IMR-90 (cell line): ENCODE data around the gene DUSP6. TPM values are rescaled to one million over a fixed set of nuclear protein-coding genes. Genes with fewer than 3 reads are reported as not detected.

Source experiments
- ATAC-seq: fragments of 200-7000 bp; cut with Tn5 transposase; 2 replicates; pipeline ENCODE4 v1.9.1; 2020; ENCODE audit warnings: low read depth, mild to moderate bottlenecking, moderate library complexity
- BruUV-seq: library from RNA; stranded (reverse); fragments of 400-500 nt; replicated peaks from 2 replicates; lab custom pipeline; 2021; lab: Mats Ljungman, UMichigan
- CTCF ChIA-PET: fragments of 300-600 bp; formaldehyde crosslinking; extraction: SDS; loops from one replicate; lab custom pipeline; 2021; ENCODE audit warnings: antibody characterized with exemption; lab: Yijun Ruan, JAX
- POLR2A ChIA-PET: fragments of 300-600 bp; sonication (Branson Sonifier 250); formaldehyde crosslinking; loops from one replicate; lab custom pipeline; 2022; ENCODE audit warnings: antibody characterized with exemption; ENCODE audit not compliant: unreplicated experiment; lab: Charles Lee
- DNase-seq: peaks from one replicate; pipeline ENCODE4 v3.0.0; 2013
- H2AFZ ChIP-seq: replicated peaks from 2 replicates; pipeline ENCODE3; 2013; ENCODE audit warnings: low read length, mild to moderate bottlenecking; ENCODE audit not compliant: poor library complexity
- H2AK5ac ChIP-seq: 2 replicates; pipeline ENCODE4 v1.6.1; 2013; ENCODE audit warnings: low read depth, low read length, inconsistent platforms
- H2AK9ac ChIP-seq: replicated peaks from 2 replicates; pipeline ENCODE3; 2013; ENCODE audit warnings: mild to moderate bottlenecking, low read depth, low read length, moderate library complexity; ENCODE audit not compliant: poor library complexity
- H2BK120ac ChIP-seq: 2 replicates; pipeline ENCODE4 v1.6.1; 2013; ENCODE audit warnings: low read depth, low read length, inconsistent platforms
- H2BK15ac ChIP-seq: 3 replicates; pipeline ENCODE4 v1.6.1; 2013; ENCODE audit warnings: low read depth, low read length, inconsistent platforms
- H2BK20ac ChIP-seq: 2 replicates; pipeline ENCODE4 v1.6.1; 2013; ENCODE audit warnings: low read depth, mild to moderate bottlenecking, inconsistent platforms, low read length, moderate library complexity
- H2BK5ac ChIP-seq: 2 replicates; pipeline ENCODE4 v1.6.1; 2013; ENCODE audit warnings: mild to moderate bottlenecking, low read depth, low read length, inconsistent platforms; ENCODE audit not compliant: poor library complexity, severe bottlenecking
- H3K14ac ChIP-seq: replicated peaks from 2 replicates; pipeline ENCODE4 v1.6.1; 2013; ENCODE audit warnings: low read depth, low read length, inconsistent platforms
- H3K18ac ChIP-seq: 2 replicates; pipeline ENCODE4 v1.6.1; 2013; ENCODE audit warnings: low read depth, low read length, control low read depth
- H3K23ac ChIP-seq: 2 replicates; pipeline ENCODE4 v1.6.1; 2013; ENCODE audit warnings: low read depth, low read length, inconsistent platforms
- H3K27ac ChIP-seq: 2 replicates; pipeline ENCODE4 v1.5.1; 2013; ENCODE audit warnings: mild to moderate bottlenecking, control low read depth, low read length; ENCODE audit not compliant: insufficient read depth
- H3K27me3 ChIP-seq: 2 replicates; pipeline ENCODE4 v1.6.1; 2013; ENCODE audit warnings: low read length; ENCODE audit not compliant: control insufficient read depth, insufficient read depth
- H3K36me3 ChIP-seq: 2 replicates; pipeline ENCODE4 v1.6.1; 2013; ENCODE audit warnings: low read length, mixed read lengths; ENCODE audit not compliant: control insufficient read depth, insufficient read depth
- H3K4ac ChIP-seq: 2 replicates; pipeline ENCODE4 v1.6.1; 2013; ENCODE audit warnings: low read depth, low read length, inconsistent platforms
- H3K4me1 ChIP-seq: 2 replicates; pipeline ENCODE4 v1.6.1; 2013; ENCODE audit warnings: low read length, mixed read lengths; ENCODE audit not compliant: control insufficient read depth, insufficient read depth
- H3K4me2 ChIP-seq: 2 replicates; pipeline ENCODE4 v1.6.1; 2013; ENCODE audit warnings: low read depth, mild to moderate bottlenecking, control low read depth, low read length, moderate library complexity
- H3K4me3 ChIP-seq: 2 replicates; pipeline ENCODE4 v1.5.1; 2013; ENCODE audit warnings: low read depth, mild to moderate bottlenecking, control low read depth, low read length, moderate library complexity; ENCODE audit not compliant: insufficient read depth
- H3K56ac ChIP-seq: 2 replicates; pipeline ENCODE4 v1.6.1; 2013; ENCODE audit warnings: low read length, inconsistent platforms; ENCODE audit not compliant: insufficient read depth; ENCODE audit errors: extremely low read depth
- H3K79me1 ChIP-seq, 2 experiments: 2 replicates each; pipeline ENCODE4 v1.6.1; 2013; ENCODE audit warnings: low read length in 2 of 2, inconsistent platforms in 1 of 2, low read depth in 1 of 2
- H3K9ac ChIP-seq: 2 replicates; pipeline ENCODE4 v1.6.1; 2013; ENCODE audit warnings: low read depth, low read length, control low read depth
- H3K9me1 ChIP-seq: 2 replicates; pipeline ENCODE4 v1.6.1; 2013; ENCODE audit warnings: low read length, inconsistent platforms; ENCODE audit not compliant: insufficient read depth
- H3K9me3 ChIP-seq: 2 replicates; pipeline ENCODE4 v1.6.1; 2013; ENCODE audit warnings: low read length; ENCODE audit not compliant: control insufficient read depth, insufficient read depth
- H4K20me1 ChIP-seq: 2 replicates; pipeline ENCODE4 v1.6.1; 2013; ENCODE audit warnings: low read length, inconsistent platforms; ENCODE audit not compliant: insufficient read depth
- H4K5ac ChIP-seq: 2 replicates; pipeline ENCODE4 v1.6.1; 2013; ENCODE audit warnings: mild to moderate bottlenecking, low read depth, low read length, control low read depth
- H4K8ac ChIP-seq, 2 experiments: 2 replicates each; pipeline ENCODE4 v1.6.1; 2013; ENCODE audit warnings: low read depth in 2 of 2, low read length in 2 of 2, control low read depth in 1 of 2, inconsistent platforms in 1 of 2
- H4K91ac ChIP-seq: 2 replicates; pipeline ENCODE4 v1.6.1; 2013; ENCODE audit warnings: low read depth, low read length, inconsistent platforms; ENCODE audit not compliant: insufficient read depth
- BHLHE40 ChIP-seq: fragments of 150-350 bp; IDR thresholded peaks from 2 replicates; pipeline ENCODE4 v1.6.1; 2016; ENCODE audit warnings: mild to moderate bottlenecking, low read depth, low read length
- CEBPB ChIP-seq: IDR thresholded peaks from 2 replicates; pipeline ENCODE4 v1.6.1; 2012; ENCODE audit warnings: low read depth, low read length, improper control_type of control experiment
- CHD1 ChIP-seq: IDR thresholded peaks from 2 replicates; pipeline ENCODE4 v1.6.1; 2012; ENCODE audit warnings: low read depth, low read length, improper control_type of control experiment
- CTCF ChIP-seq: conservative IDR thresholded peaks from 2 replicates; pipeline ENCODE4 v1.5.1; 2012; ENCODE audit warnings: mild to moderate bottlenecking, low read depth, low read length, improper control_type of control experiment
- ELK1 ChIP-seq: fragments of 150-350 bp; IDR thresholded peaks from 2 replicates; pipeline ENCODE4 v1.6.1; 2016; ENCODE audit warnings: low read depth, mild to moderate bottlenecking, low read length, moderate library complexity, borderline replicate concordance
- FOS ChIP-seq: fragments of 150-350 bp; IDR thresholded peaks from 2 replicates; pipeline ENCODE4 v1.6.1; 2016; ENCODE audit warnings: low read depth, low read length
- MAFK ChIP-seq: IDR thresholded peaks from 2 replicates; pipeline ENCODE4 v1.6.1; 2012; ENCODE audit warnings: low read depth, low read length, improper control_type of control experiment
- MAZ ChIP-seq: IDR thresholded peaks from 2 replicates; pipeline ENCODE4 v1.6.1; 2012; ENCODE audit warnings: low read depth, mild to moderate bottlenecking, low read length, improper control_type of control experiment, moderate library complexity, borderline replicate concordance
- MXI1 ChIP-seq: IDR thresholded peaks from 2 replicates; pipeline ENCODE4 v1.6.1; 2012; ENCODE audit warnings: low read depth, mild to moderate bottlenecking, low read length, moderate library complexity, borderline replicate concordance
- NFE2L2 ChIP-seq: fragments of 150-350 bp; IDR thresholded peaks from 2 replicates; pipeline ENCODE4 v1.6.1; 2016; ENCODE audit warnings: low read depth, mild to moderate bottlenecking, low read length
- POLR2A ChIP-seq: IDR thresholded peaks from 2 replicates; pipeline ENCODE4 v1.6.1; 2012; ENCODE audit warnings: mild to moderate bottlenecking, low read depth, low read length
- RAD21 ChIP-seq: IDR thresholded peaks from 2 replicates; pipeline ENCODE4 v1.6.1; 2012; ENCODE audit warnings: low read length, improper control_type of control experiment
- RCOR1 ChIP-seq: IDR thresholded peaks from 2 replicates; pipeline ENCODE4 v1.6.1; 2012; ENCODE audit warnings: mild to moderate bottlenecking, low read length, improper control_type of control experiment; ENCODE audit not compliant: insufficient replicate concordance
- SMC3 ChIP-seq: fragments of 150-350 bp; IDR thresholded peaks from 2 replicates; pipeline ENCODE4 v1.6.1; 2016; ENCODE audit warnings: low read depth, mild to moderate bottlenecking, antibody characterized with exemption, low read length, moderate library complexity
- USF2 ChIP-seq: fragments of 150-350 bp; IDR thresholded peaks from 2 replicates; pipeline ENCODE4 v1.6.1; 2017; ENCODE audit warnings: mild to moderate bottlenecking, antibody characterized with exemption, low read length, low read depth
- WGBS, 2 experiments: methylation state at CpG; one replicate each; pipeline versions ENCODE4 v1.1.5 to v1.1.7; 2013; ENCODE audit warnings: missing lambda C conversion rate in 2 of 2; ENCODE audit not compliant: insufficient read length in 1 of 2; ENCODE audit errors: extremely low coverage in 2 of 2; 5-methylcytosine and 5-hydroxymethylcytosine counted together
- dilution Hi-C: fragments of 300-500 bp; cut with HindIII; formaldehyde crosslinking; loops from one replicate; pipeline ENCODE4 v1.14.3; 2018; ENCODE audit warnings: low sequenced_read_pairs; ENCODE audit not compliant: unreplicated experiment
- in situ Hi-C: fragments of 300-500 bp; cut with MboI; formaldehyde crosslinking; loops from 3 replicates; pipeline ENCODE4 v1.14.3; 2019; ENCODE audit warnings: low sequenced_read_pairs, inconsistent platforms, mixed read lengths
- intact Hi-C: fragments of 100-400 bp; cut with micrococcal nuclease; formaldehyde crosslinking; loops from 2 replicates; pipeline ENCODE4 v1.10.0; 2022
- polyA plus RNA-seq, 3 experiments: library from polyadenylated mRNA; depleted of rRNA; stranded (reverse); fragments of >200 nt; gene quantifications; 2 replicates each; pipeline ENCODE4 v1.2.3, GENCODE V29; 2012; ENCODE audit warnings: low replicate concordance in 1 of 3
- total RNA-seq: library from RNA; depleted of rRNA; stranded (reverse); fragments of >200 nt; gene quantifications from 2 replicates; pipeline ENCODE4 v1.2.3, GENCODE V29; 2012

Gene DUSP6
- total and polyA plus RNA-seq, 2 of the 4 experiments (the other 2 are of a cell fraction): 38.5 to 70.1 TPM

GRCh38 chr12:89344043-89344861, 8.0 kb downstream of the DUSP6 start:
- Histone ChIP-seq H4K5ac (no peak overlapping the region), H3K18ac (no peak overlapping the region), H3K9me1 (peaks cover 6% of the 10 kb centered on the region; the same call in 1 of the 2 replicates), H2AK5ac (no peak overlapping the region), H3K4me1 (peaks cover 8% of the 10 kb centered on the region), H2BK20ac (0 out of 2 replicates have a peak overlapping the region, but pooled peaks have one; percentile 17), H3K36me3 (peaks cover 9% of the 10 kb centered on the region), H2BK5ac (no peak overlapping the region), H3K14ac (no peak overlapping the region), H3K79me1 (peaks cover 0 to 28% of the 10 kb centered on the region in 2 experiments; a peak in 3 of 4 replicates), H2BK15ac (no peak overlapping the region), H3K4me3 (no peak overlapping the region), H3K9ac (no peak overlapping the region), H3K23ac (no peak overlapping the region), H4K8ac (no peak overlapping the region), H3K27ac (no peak overlapping the region), H3K4ac (no peak overlapping the region), H3K4me2 (no peak overlapping the region), H4K91ac (no peak overlapping the region), H4K20me1 (peaks cover 9% of the 10 kb centered on the region), H3K27me3 (no peaks in the 10 kb centered on the region), H2AK9ac (no peak overlapping the region), H3K56ac (no peak overlapping the region), H3K9me3 (no peaks in the 10 kb centered on the region), H2BK120ac (no peak overlapping the region), H2AFZ (no peak overlapping the region)
- ATAC-seq (no peak), DNase-seq (no peak)
- in situ Hi-C loops: loop anchor here (5.0 kb wide), 1 partner anchor 287 kb away; no protein-coding TSS in a partner anchor
- BruUV-seq: no TSS peak
- CTCF ChIA-PET: no interaction called here
- POLR2A ChIA-PET: no interaction called here
- dilution Hi-C loops: no loop called here
- intact Hi-C loops: no loop called here
- WGBS, 2 experiments: no CpG with 5 or more reads among the region's 10 CpGs
- no peak for TF ChIP-seq FOS
- no peak for TF ChIP-seq BHLHE40
- no peak for TF ChIP-seq MAZ
- no peak for TF ChIP-seq ELK1
- TF ChIP-seq RAD21: no peak
- no peak for TF ChIP-seq POLR2A
- no peak for TF ChIP-seq SMC3
- no peak for TF ChIP-seq MAFK
- TF ChIP-seq USF2: no peak
- no peak for TF ChIP-seq RCOR1
- no peak for TF ChIP-seq NFE2L2
- no peak for TF ChIP-seq CEBPB
- no peak for TF ChIP-seq CTCF
- TF ChIP-seq MXI1: no peak
- no peak for TF ChIP-seq CHD1
